GM12878 (cell line): ENCODE data around the gene SLC12A3. TPM values are rescaled to one million over a fixed set of nuclear protein-coding genes. Genes with fewer than 3 reads are reported as not detected.

Source experiments
- ATAC-seq: fragments of 200-7000 bp; cut with Tn5 transposase; 3 replicates; pipeline ENCODE4 v1.9.1; 2020; ENCODE audit warnings: mild to moderate bottlenecking, moderate library complexity
- BruUV-seq: library from RNA; stranded (reverse); fragments of 400-500 nt; replicated peaks from 2 replicates; lab custom pipeline; 2021; lab: Mats Ljungman, UMichigan
- CTCF ChIA-PET: fragments of 300-600 bp; sonication (Branson Sonifier 250); formaldehyde crosslinking; extraction: SDS; loops from one replicate; lab custom pipeline; 2021; ENCODE audit warnings: inconsistent platforms; lab: Yijun Ruan, JAX
- POLR2A ChIA-PET: fragments of 350-600 bp; formaldehyde crosslinking; extraction: SDS; loops from one replicate; lab custom pipeline; 2021; ENCODE audit warnings: inconsistent platforms; lab: Charles Lee
- RAD21 ChIA-PET: fragments of 300-600 bp; sonication (Branson Sonifier 250); formaldehyde crosslinking; loops from one replicate; lab custom pipeline; 2023; ENCODE audit warnings: antibody characterized with exemption; ENCODE audit not compliant: unreplicated experiment; lab: Charles Lee
- SMC1A ChIA-PET: fragments of 300-600 bp; sonication (Branson Sonifier 250); formaldehyde crosslinking; loops from one replicate; lab custom pipeline; 2023; ENCODE audit not compliant: unreplicated experiment, uncharacterized antibody; lab: Charles Lee
- DNase-seq: peaks from one replicate; pipeline ENCODE4 v3.0.0-alpha.2; 2011; ENCODE audit warnings: low read depth, low spot score
- FAIRE-seq: peaks from 3 replicates; lab custom pipeline; 2011; peaks lifted over from hg19 to GRCh38; lab: Jason Lieb, UNC
- H2AFZ ChIP-seq: 2 replicates; pipeline ENCODE4 v1.6.0; 2011; ENCODE audit warnings: low read depth, low read length, control low read depth; ENCODE audit not compliant: control insufficient read depth
- H3K27ac ChIP-seq: 2 replicates; pipeline ENCODE4 v1.5.1; 2011; ENCODE audit warnings: control low read depth; ENCODE audit not compliant: control insufficient read depth, insufficient read depth
- H3K27me3 ChIP-seq, 2 experiments: replicated peaks in 1 of 2; 2 replicates each; pipeline versions ENCODE4 v1.6.0 to v1.6.1; 2011; ENCODE audit warnings: low read length in 1 of 2; ENCODE audit not compliant: control insufficient read depth in 2 of 2, insufficient read depth in 2 of 2
- H3K36me3 ChIP-seq, 2 experiments: 2 replicates each; pipeline ENCODE4 v1.5.1; 2011; ENCODE audit warnings: low read length in 1 of 2; ENCODE audit not compliant: control insufficient read depth in 2 of 2, insufficient read depth in 2 of 2
- H3K4me1 ChIP-seq: 2 replicates; pipeline ENCODE4 v1.6.1; 2011; ENCODE audit warnings: mild to moderate bottlenecking, low read length, moderate library complexity, mixed read lengths; ENCODE audit not compliant: control insufficient read depth, insufficient read depth
- H3K4me2 ChIP-seq: 2 replicates; pipeline ENCODE4 v1.6.0; 2011; ENCODE audit warnings: control low read depth; ENCODE audit not compliant: control insufficient read depth, insufficient read depth
- H3K4me3 ChIP-seq: fragments of 200-600 bp; sonication (generic); 2 replicates; pipeline ENCODE4 v1.5.1; 2016
- H3K79me2 ChIP-seq: 2 replicates; pipeline ENCODE4 v1.6.0; 2011; ENCODE audit warnings: low read length; ENCODE audit not compliant: control insufficient read depth, insufficient read depth
- H3K9ac ChIP-seq: 2 replicates; pipeline ENCODE4 v1.8.0; 2011; ENCODE audit warnings: low read length, control low read depth, mixed read lengths; ENCODE audit not compliant: control insufficient read depth, insufficient read depth
- H3K9me3 ChIP-seq: replicated peaks from 3 replicates; pipeline ENCODE4 v1.5.1; 2011; ENCODE audit warnings: mild to moderate bottlenecking, low read length; ENCODE audit not compliant: control insufficient read depth, insufficient read depth
- H4K20me1 ChIP-seq: 2 replicates; pipeline ENCODE4 v1.6.0; 2011; ENCODE audit not compliant: control insufficient read depth, insufficient read depth
- BACH1 ChIP-seq: fragments of 450-650 bp; IDR thresholded peaks from 2 replicates; pipeline ENCODE4 v1.6.1; 2017; ENCODE audit warnings: mild to moderate bottlenecking, borderline replicate concordance
- FOXK2 ChIP-seq: fragments of 450-650 bp; IDR thresholded peaks from 2 replicates; pipeline ENCODE4 v1.6.1; 2017; ENCODE audit warnings: mild to moderate bottlenecking, moderate library complexity
- FOXM1 ChIP-seq: IDR thresholded peaks from 2 replicates; pipeline ENCODE4 v1.6.1; 2012; ENCODE audit warnings: low read depth, mild to moderate bottlenecking, inconsistent platforms, low read length, moderate library complexity
- JUND ChIP-seq: IDR thresholded peaks from 2 replicates; pipeline ENCODE4 v1.6.1; 2012; ENCODE audit warnings: low read depth, mild to moderate bottlenecking, low read length, improper control_type of control experiment, moderate library complexity
- MEF2A ChIP-seq: IDR thresholded peaks from 2 replicates; pipeline ENCODE4 v1.6.1; 2011; ENCODE audit warnings: low read depth, mild to moderate bottlenecking, low read length, moderate library complexity; ENCODE audit not compliant: insufficient read depth
- POLR2AphosphoS2 ChIP-seq: IDR thresholded peaks from 2 replicates; pipeline ENCODE4 v1.6.1; 2011; ENCODE audit warnings: low read depth, mild to moderate bottlenecking, low read length, improper control_type of control experiment, moderate library complexity
- POU2F2 ChIP-seq: IDR thresholded peaks from 3 replicates; pipeline ENCODE4 v1.6.1; 2011; ENCODE audit warnings: low read depth, mild to moderate bottlenecking, low read length, borderline replicate concordance
- SMC3 ChIP-seq: IDR thresholded peaks from 2 replicates; pipeline ENCODE4 v1.6.1; 2011; ENCODE audit warnings: low read length, improper control_type of control experiment, borderline replicate concordance
- TARDBP ChIP-seq: IDR thresholded peaks from 2 replicates; pipeline ENCODE4 v1.6.1; 2016; ENCODE audit warnings: borderline replicate concordance
- YBX1 ChIP-seq: fragments of 450-650 bp; IDR thresholded peaks from 2 replicates; pipeline ENCODE4 v1.6.1; 2016; ENCODE audit warnings: antibody characterized with exemption
- ZNF622 ChIP-seq: fragments of 450-650 bp; IDR thresholded peaks from 2 replicates; pipeline ENCODE4 v1.6.1; 2017; ENCODE audit warnings: mild to moderate bottlenecking, inconsistent platforms
- ZZZ3 ChIP-seq: IDR thresholded peaks from 2 replicates; pipeline ENCODE4 v1.6.1; 2011; ENCODE audit warnings: low read depth; ENCODE audit not compliant: control insufficient read depth, insufficient read length
- WGBS: methylation state at CpG from one replicate; pipeline ENCODE4 v1.1.6; 2016; ENCODE audit warnings: low lambda C conversion rate; ENCODE audit not compliant: insufficient replicate concordance, insufficient coverage; ENCODE audit errors: missing lambda C conversion rate; 5-methylcytosine and 5-hydroxymethylcytosine counted together
- in situ Hi-C: fragments of 300-500 bp; cut with MboI; formaldehyde crosslinking; loops from 9 replicates; pipeline ENCODE4 v1.14.3; 2018; ENCODE audit warnings: mixed read lengths
- intact Hi-C: fragments of 100-400 bp; cut with micrococcal nuclease; formaldehyde crosslinking; loops from one replicate; pipeline ENCODE4 v1.14.2; 2022; ENCODE audit not compliant: unreplicated experiment
- polyA plus RNA-seq, 11 experiments: library from polyadenylated mRNA; depleted of rRNA in 4 of 11; unstranded in 6 of 11; stranded (reverse) in 5 of 11; fragments of >200 nt; fragmentation: Nextera tagmentation in 4 of 11; fragmentation: Illumina TruSeq in 1 of 11; extraction: Ambion mirVana in 4 of 11; extraction: Trizol in 1 of 11; gene quantifications; 1 replicate in 1 of 11; 2 replicates in 10 of 11; pipeline versions ENCODE4 v1.2.1 to v1.2.3, GENCODE V29; 2011 to 2016; ENCODE audit warnings: inconsistent platforms in 2 of 11, missing spikeins in 2 of 11, low read depth in 1 of 11
- total RNA-seq, 4 experiments: library from RNA; depleted of rRNA in 3 of 4; stranded (reverse); fragments of >200 nt in 3 of 4; fragmentation: Illumina TruSeq in 1 of 4; extraction: Trizol in 1 of 4; gene quantifications; 2 replicates each; pipeline versions ENCODE4 v1.2.1 to v1.2.3, GENCODE V29; 2013 to 2021
- TF ChIP-seq, protein P1 (sequence below): IDR thresholded peaks from 2 replicates; pipeline ENCODE4 v1.6.1; 2011; ENCODE audit warnings: borderline replicate concordance, low read depth, mild to moderate bottlenecking, moderate library complexity, low read length; ENCODE audit not compliant: insufficient read depth, poor library complexity, severe bottlenecking
- TF ChIP-seq, protein P2 (sequence below): fragments of 450-650 bp; formaldehyde crosslinking; IDR thresholded peaks from 2 replicates; pipeline ENCODE4 v1.5.0; 2022; ENCODE audit warnings: mild to moderate bottlenecking, missing genetic modification characterization
- TF ChIP-seq, protein P3 (sequence below): IDR thresholded peaks from 2 replicates; pipeline ENCODE4 v1.6.1; 2011; ENCODE audit warnings: low read depth, mild to moderate bottlenecking, low read length, moderate library complexity, borderline replicate concordance; ENCODE audit errors: extremely low read depth
- TF ChIP-seq, protein P4 (sequence below): fragments of 450-650 bp; IDR thresholded peaks from 2 replicates; pipeline ENCODE4 v1.6.1; 2017; ENCODE audit warnings: borderline replicate concordance

The SLC12A3 gene
- total and polyA plus RNA-seq, 10 of the 15 experiments (the other 5 are each of a cell fraction or from before 2014, with no cell fraction given) = 0.05 to 6.3 (median 3.1) TPM

DNA sequence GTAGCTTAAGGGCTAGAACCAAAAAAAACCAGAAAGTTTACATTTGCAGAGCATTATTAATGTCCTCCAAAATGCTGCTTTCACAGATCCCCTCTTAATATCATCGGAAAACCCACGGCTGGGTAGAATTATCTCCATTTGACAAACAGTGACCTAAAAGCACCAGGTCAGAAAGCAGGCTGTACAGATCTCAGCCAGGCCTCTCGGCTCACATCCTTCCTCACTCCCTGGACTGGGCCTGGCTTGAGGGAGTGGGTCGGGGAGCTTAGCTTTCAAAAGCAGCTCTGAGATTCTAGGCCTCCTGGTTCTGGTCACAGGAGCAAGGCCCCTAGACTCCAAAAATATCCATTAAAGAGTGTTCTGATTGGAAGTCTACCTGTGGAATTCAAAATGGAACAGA is 9.1 kb upstream of the SLC12A3 start (continued):
- TF ChIP-seq ZNF622 = no peak
- TF ChIP-seq, all 136 proteins: peak for 0

DNA sequence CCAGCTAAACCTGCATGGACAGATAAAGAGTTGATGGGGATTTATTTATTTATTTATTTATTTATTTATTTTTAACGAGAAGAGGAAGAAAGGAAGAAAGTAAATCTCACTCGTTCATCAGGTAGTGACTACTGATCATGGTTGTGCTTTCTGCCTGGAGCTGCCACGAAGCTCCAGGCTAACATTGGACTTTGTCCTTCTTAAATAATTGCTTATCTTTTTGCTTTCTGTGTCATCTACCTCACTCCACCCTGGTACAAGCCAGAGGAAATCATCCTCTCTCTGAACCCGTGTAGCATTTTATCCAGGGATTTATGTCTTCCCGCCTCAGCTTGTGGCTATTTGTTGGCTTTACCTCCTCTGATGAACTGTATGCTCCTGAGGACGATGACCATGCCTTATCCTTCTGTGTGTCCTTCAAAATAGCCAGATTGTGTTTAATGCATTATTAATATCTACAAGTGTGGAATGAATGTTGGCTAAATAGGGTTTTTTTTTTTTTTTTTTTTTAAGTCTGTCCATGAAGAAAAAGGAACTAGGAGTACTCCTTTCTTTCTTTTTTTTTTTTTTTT is 8.0 kb upstream of the SLC12A3 start:
- SMC1A ChIA-PET = interaction anchor here (0.8 to 1.8 kb wide), 5 partner anchors 10 to 228 kb away, joined by 3 to 7 read pairs (median 3); no protein-coding TSS in a partner anchor
- Histone ChIP-seq H3K4me2 (no peak overlapping the region), H3K9ac (no peak overlapping the region), H3K79me2 (no peaks in the 10 kb centered on the region), H4K20me1 (no peaks in the 10 kb centered on the region), H3K4me1 (peaks cover 28% of the 10 kb centered on the region), H2AFZ (no peak overlapping the region), H3K27ac (no peak overlapping the region), H3K27me3 (no peaks in the 10 kb centered on the region), H3K36me3 (no peaks in the 10 kb centered on the region), H3K4me3 (no peak overlapping the region), H3K9me3 (no peaks in the 10 kb centered on the region)
- in situ Hi-C loops (no loop called here), intact Hi-C loops (no loop called here)
- POLR2A ChIA-PET = interaction anchor here (0.7 to 0.8 kb wide), 2 partner anchors 13 to 54 kb away, joined by 3 to 4 read pairs; no protein-coding TSS in a partner anchor
- FAIRE-seq (no peak), ATAC-seq (no peak), DNase-seq (no peak)
- no TSS peak for BruUV-seq
- CTCF ChIA-PET = interaction anchor here (1.1 to 1.6 kb wide), 5 partner anchors 9 to 155 kb away, joined by 3 to 8 read pairs (median 4); no protein-coding TSS in a partner anchor
- WGBS = 63% methylated on average over 6 of the region's 6 CpGs
- RAD21 ChIA-PET = interaction anchor here (0.6 to 1.8 kb wide), 2 partner anchors 12 to 94 kb away, joined by 3 to 8 read pairs; no protein-coding TSS in a partner anchor
- TF ChIP-seq BACH1 (no peak), POU2F2 (no peak), FOXM1 (no peak), POLR2AphosphoS2 (no peak), YBX1 (no peak), JUND (no peak), FOXK2 (no peak), MEF2A (no peak), TARDBP (no peak), ZZZ3 (no peak), SMC3 (no peak)
- TF ChIP-seq, protein P1, sequence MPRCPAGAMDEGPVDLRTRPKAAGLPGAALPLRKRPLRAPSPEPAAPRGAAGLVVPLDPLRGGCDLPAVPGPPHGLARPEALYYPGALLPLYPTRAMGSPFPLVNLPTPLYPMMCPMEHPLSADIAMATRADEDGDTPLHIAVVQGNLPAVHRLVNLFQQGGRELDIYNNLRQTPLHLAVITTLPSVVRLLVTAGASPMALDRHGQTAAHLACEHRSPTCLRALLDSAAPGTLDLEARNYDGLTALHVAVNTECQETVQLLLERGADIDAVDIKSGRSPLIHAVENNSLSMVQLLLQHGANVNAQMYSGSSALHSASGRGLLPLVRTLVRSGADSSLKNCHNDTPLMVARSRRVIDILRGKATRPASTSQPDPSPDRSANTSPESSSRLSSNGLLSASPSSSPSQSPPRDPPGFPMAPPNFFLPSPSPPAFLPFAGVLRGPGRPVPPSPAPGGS = no peak
- TF ChIP-seq, protein P2, sequence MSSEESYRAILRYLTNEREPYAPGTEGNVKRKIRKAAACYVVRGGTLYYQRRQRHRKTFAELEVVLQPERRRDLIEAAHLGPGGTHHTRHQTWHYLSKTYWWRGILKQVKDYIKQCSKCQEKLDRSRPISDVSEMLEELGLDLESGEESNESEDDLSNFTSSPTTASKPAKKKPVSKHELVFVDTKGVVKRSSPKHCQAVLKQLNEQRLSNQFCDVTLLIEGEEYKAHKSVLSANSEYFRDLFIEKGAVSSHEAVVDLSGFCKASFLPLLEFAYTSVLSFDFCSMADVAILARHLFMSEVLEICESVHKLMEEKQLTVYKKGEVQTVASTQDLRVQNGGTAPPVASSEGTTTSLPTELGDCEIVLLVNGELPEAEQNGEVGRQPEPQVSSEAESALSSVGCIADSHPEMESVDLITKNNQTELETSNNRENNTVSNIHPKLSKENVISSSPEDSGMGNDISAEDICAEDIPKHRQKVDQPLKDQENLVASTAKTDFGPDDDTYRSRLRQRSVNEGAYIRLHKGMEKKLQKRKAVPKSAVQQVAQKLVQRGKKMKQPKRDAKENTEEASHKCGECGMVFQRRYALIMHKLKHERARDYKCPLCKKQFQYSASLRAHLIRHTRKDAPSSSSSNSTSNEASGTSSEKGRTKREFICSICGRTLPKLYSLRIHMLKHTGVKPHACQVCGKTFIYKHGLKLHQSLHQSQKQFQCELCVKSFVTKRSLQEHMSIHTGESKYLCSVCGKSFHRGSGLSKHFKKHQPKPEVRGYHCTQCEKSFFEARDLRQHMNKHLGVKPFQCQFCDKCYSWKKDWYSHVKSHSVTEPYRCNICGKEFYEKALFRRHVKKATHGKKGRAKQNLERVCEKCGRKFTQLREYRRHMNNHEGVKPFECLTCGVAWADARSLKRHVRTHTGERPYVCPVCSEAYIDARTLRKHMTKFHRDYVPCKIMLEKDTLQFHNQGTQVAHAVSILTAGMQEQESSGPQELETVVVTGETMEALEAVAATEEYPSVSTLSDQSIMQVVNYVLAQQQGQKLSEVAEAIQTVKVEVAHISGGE = no peak
- TF ChIP-seq, protein P3, sequence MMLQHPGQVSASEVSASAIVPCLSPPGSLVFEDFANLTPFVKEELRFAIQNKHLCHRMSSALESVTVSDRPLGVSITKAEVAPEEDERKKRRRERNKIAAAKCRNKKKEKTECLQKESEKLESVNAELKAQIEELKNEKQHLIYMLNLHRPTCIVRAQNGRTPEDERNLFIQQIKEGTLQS = no peak
- TF ChIP-seq, protein P4, sequence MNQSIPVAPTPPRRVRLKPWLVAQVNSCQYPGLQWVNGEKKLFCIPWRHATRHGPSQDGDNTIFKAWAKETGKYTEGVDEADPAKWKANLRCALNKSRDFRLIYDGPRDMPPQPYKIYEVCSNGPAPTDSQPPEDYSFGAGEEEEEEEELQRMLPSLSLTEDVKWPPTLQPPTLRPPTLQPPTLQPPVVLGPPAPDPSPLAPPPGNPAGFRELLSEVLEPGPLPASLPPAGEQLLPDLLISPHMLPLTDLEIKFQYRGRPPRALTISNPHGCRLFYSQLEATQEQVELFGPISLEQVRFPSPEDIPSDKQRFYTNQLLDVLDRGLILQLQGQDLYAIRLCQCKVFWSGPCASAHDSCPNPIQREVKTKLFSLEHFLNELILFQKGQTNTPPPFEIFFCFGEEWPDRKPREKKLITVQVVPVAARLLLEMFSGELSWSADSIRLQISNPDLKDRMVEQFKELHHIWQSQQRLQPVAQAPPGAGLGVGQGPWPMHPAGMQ = no peak
